HL-60/S4 (cell line): Measurements from ENCODE around the gene DCDC1.

Experiments
- in situ Hi-C: fragments of 300-500 bp; cut with MboI; formaldehyde crosslinking; loops from 2 replicates; pipeline ENCODE4 v1.14.3; 2022; ENCODE audit warnings: low sequenced_read_pairs

Gene DCDC1

GRCh38 chr11:30814737-30815136 is 554.8 kb downstream of the DCDC1 start:
- in situ Hi-C loops, result no loop called here
